NCI-H1105 treated with DMSO at 0.1 percent for 48 hours (cell line): Measurements from ENCODE around the gene RPTOR.
"Not testable (repeated sequence)": the region's sequence is repeated elsewhere in the genome, so short reads cannot be mapped to it uniquely, and the experiment has no call there.

Experiments
- DNase-seq: peaks from one replicate; lab custom pipeline; 2025; lab: John Stamatoyannopoulos, UW

RPTOR gene

GRCh38 chr17:80744725-80745124 lies 200.1 kb downstream of the RPTOR start:
- DNase-seq = not testable (repeated sequence)

- no peak for DNase-seq
Measured at GRCh38 chr17:80745183-80745582, 200.5 kb downstream of the RPTOR start.

- no peak for DNase-seq
Measured at GRCh38 chr17:80746262-80746935, 201.8 kb downstream of the RPTOR start.

- no peak for DNase-seq
Measured at GRCh38 chr17:80747469-80747868, 202.8 kb downstream of the RPTOR start.

- DNase-seq = no peak
Measured at GRCh38 chr17:80749611-80750010, 205.0 kb downstream of the RPTOR start.

- DNase-seq = no peak
Measured at GRCh38 chr17:80750263-80750662, 205.6 kb downstream of the RPTOR start.

- no peak for DNase-seq
Measured at GRCh38 chr17:80751070-80751945, 206.7 kb downstream of the RPTOR start.

GRCh38 chr17:80751946-80752581 lies 207.4 kb downstream of the RPTOR start:
- DNase-seq = no peak

- no peak for DNase-seq
Measured at GRCh38 chr17:80753685-80754345, 209.2 kb downstream of the RPTOR start.

GRCh38 chr17:80754846-80755245 lies 210.2 kb downstream of the RPTOR start:
- DNase-seq = no peak

- DNase-seq = no peak
Measured at GRCh38 chr17:80755650-80756405, 211.2 kb downstream of the RPTOR start.

- DNase-seq = no peak
Measured at GRCh38 chr17:80758481-80759376, 214.1 kb downstream of the RPTOR start.

- DNase-seq = no peak
Measured at GRCh38 chr17:80759377-80759673, 214.7 kb downstream of the RPTOR start.

GRCh38 chr17:80760511-80760911 lies 215.9 kb downstream of the RPTOR start:
- peak; percentile 93 for DNase-seq

- no peak for DNase-seq
Measured at GRCh38 chr17:80761110-80761871, 216.7 kb downstream of the RPTOR start.

- DNase-seq = no peak
Measured at GRCh38 chr17:80762076-80762475, 217.4 kb downstream of the RPTOR start.

GRCh38 chr17:80763293-80763867 lies 218.7 kb downstream of the RPTOR start:
- DNase-seq = no peak

- not testable (repeated sequence) for DNase-seq
Measured at GRCh38 chr17:80764627-80765145, 220.0 kb downstream of the RPTOR start.

GRCh38 chr17:80765241-80765961 lies 220.8 kb downstream of the RPTOR start:
- DNase-seq = no peak
